Prostate gland (tissue), 2 donors: ENCODE measurements around the gene SLCO2B1. TPM values are rescaled to one million over a fixed set of nuclear protein-coding genes. Genes with fewer than 3 reads are reported as not detected.

Experiments
- DNase-seq: peaks from one replicate; pipeline ENCODE4 v3.0.0-alpha.2; 2019; ENCODE audit warnings: low spot score
- H3K27ac ChIP-seq, 2 donors: fragments of 200-600 bp; sonication (generic); 2 replicates each; pipeline ENCODE4 v1.5.1; 2017 to 2019
- H3K27me3 ChIP-seq: fragments of 200-600 bp; sonication (generic); replicated peaks from 2 replicates; pipeline ENCODE4 v1.5.1; 2019; ENCODE audit not compliant: insufficient read depth
- H3K36me3 ChIP-seq, 2 donors: fragments of 200-600 bp; sonication (generic); 1 replicate in 1 of 2; 2 replicates in 1 of 2; pipeline versions ENCODE4 v1.5.1 to v1.8.1; 2017 to 2019
- H3K4me1 ChIP-seq: fragments of 200-600 bp; sonication (generic); replicated peaks from 2 replicates; pipeline ENCODE4 v1.5.1; 2019
- H3K4me3 ChIP-seq, 2 donors: fragments of 200-600 bp; sonication (generic); 2 replicates each; pipeline ENCODE4 v1.5.1; 2017 to 2019
- H3K9me3 ChIP-seq: fragments of 200-600 bp; sonication (generic); 2 replicates; pipeline ENCODE4 v1.5.1; 2017
- POLR2A ChIP-seq: fragments of 450-650 bp; IDR thresholded peaks from one replicate; pipeline ENCODE4 v1.6.1; 2016; ENCODE audit warnings: antibody characterized with exemption, mild to moderate bottlenecking
- POLR2AphosphoS5 ChIP-seq: sonication (generic); formaldehyde crosslinking; IDR thresholded peaks from one replicate; pipeline ENCODE4 v1.6.1; 2017; ENCODE audit warnings: antibody characterized with exemption
- WGBS: methylation state at CpG from one replicate; pipeline ENCODE4 v1.1.5; 2018; 5-methylcytosine and 5-hydroxymethylcytosine counted together
- intact Hi-C: fragments of 100-400 bp; cut with DNase I; formaldehyde crosslinking; loops from one replicate; pipeline ENCODE4 v1.14.2; 2022
- total RNA-seq, 2 donors: library from RNA; depleted of rRNA; stranded (reverse); fragments of >200 nt; gene quantifications; one replicate each; pipeline ENCODE4 v1.1.0, GENCODE V29; 2016
- TF ChIP-seq, protein P1 (sequence below), 4 experiments: fragments of 200-600 bp in 2 of 4; fragments of 450-650 bp in 2 of 4; sonication (generic) in 2 of 4; IDR thresholded peaks; 1 replicate in 3 of 4; 2 replicates in 1 of 4; pipeline ENCODE4 v1.5.1; 2016 to 2019; ENCODE audit warnings: antibody characterized with exemption in 4 of 4, mild to moderate bottlenecking in 2 of 4, moderate library complexity in 2 of 4

SLCO2B1 gene
- total RNA-seq, 2 donors from 2014 or later = 6.1 to 32.0 TPM

DNA sequence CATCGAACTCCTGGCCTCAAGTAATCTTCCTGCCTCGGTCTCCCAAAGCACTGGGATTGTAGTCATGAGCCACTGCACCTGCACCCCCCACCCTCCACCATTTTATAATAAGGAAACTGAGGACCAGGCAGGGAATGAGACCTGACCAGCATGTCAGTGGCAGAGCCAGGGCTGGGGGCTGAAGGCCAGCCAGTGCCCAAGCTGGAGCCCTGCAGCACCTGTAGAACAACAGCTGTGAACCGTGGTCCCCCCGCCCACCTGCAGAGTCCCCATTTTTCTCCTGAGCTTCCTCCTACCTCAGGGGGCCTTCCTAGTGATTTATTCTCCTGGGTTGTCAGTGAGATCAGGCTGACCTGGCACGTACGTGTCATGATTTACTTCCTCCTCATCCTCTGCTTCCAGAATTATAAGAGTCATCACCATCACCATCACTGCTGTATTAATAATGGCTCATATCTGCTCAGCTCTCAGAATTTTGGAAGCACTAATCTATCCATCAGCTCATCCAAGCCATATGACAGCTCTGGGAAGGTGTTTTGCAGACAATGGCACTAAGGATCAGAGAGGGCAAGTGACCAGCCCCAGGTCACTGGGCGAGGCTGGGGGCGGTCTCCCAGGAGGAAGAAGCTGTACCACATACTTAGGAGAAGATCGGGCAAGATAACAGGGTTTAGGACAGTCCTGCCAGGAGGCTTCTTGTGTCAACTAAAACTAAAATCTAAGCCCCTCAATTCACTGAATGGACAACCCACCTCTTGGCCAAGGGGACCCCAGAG is 5.5 kb upstream of the SLCO2B1 start:
- Histone ChIP-seq H3K36me3 (no peaks in the 10 kb centered on the region), H3K4me3 (no peak overlapping the region), H3K27ac (no peak overlapping the region), H3K27me3 (no peaks in the 10 kb centered on the region), H3K4me1 (no peaks in the 10 kb centered on the region), H3K9me3 (no peaks in the 10 kb centered on the region)
- no peak for DNase-seq
- 81% methylated on average over 9 of the region's 9 CpGs for WGBS
- intact Hi-C loops = loop anchor here (2.0 to 10.0 kb wide), 2 partner anchors 59 to 221 kb away; no protein-coding TSS in a partner anchor
- no peak for TF ChIP-seq POLR2AphosphoS5
- TF ChIP-seq POLR2A = no peak
- TF ChIP-seq, protein P1, sequence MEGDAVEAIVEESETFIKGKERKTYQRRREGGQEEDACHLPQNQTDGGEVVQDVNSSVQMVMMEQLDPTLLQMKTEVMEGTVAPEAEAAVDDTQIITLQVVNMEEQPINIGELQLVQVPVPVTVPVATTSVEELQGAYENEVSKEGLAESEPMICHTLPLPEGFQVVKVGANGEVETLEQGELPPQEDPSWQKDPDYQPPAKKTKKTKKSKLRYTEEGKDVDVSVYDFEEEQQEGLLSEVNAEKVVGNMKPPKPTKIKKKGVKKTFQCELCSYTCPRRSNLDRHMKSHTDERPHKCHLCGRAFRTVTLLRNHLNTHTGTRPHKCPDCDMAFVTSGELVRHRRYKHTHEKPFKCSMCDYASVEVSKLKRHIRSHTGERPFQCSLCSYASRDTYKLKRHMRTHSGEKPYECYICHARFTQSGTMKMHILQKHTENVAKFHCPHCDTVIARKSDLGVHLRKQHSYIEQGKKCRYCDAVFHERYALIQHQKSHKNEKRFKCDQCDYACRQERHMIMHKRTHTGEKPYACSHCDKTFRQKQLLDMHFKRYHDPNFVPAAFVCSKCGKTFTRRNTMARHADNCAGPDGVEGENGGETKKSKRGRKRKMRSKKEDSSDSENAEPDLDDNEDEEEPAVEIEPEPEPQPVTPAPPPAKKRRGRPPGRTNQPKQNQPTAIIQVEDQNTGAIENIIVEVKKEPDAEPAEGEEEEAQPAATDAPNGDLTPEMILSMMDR (IDR thresholded peaks at IDR 0.05) = no peak

DNA sequence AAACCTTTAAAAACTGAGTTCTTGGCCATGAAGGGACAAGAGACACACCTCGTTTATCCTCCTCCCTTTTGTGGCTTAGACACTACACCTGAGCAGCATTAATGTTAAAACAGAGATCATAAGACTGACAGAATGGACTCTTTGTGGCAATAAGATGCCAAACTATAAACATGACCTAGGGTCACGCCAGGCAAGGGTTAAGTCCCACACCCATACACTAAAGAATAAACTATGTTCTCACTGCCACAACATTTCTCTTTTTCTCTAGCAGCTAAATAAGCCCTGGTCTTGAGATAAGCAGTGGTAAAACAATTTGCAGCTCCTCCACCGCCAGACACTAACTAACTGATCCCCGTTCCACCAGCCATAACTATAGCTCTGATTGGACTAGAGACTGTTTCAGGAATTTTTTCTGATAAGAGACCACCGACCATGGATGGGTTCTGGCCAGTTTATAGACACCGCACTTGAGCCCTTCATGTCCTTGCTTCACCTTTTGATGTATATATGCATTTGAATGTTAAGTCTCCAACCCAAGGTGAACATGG is 4.9 kb upstream of the SLCO2B1 start:
- DNase-seq = no peak
- WGBS = 64% methylated on average over 6 of the region's 6 CpGs
- intact Hi-C loops = loop anchor here (2.0 to 10.0 kb wide), 2 partner anchors 59 to 221 kb away; no protein-coding TSS in a partner anchor
- Histone ChIP-seq H3K4me3 (no peak overlapping the region), H3K27me3 (no peaks in the 10 kb centered on the region), H3K36me3 (no peaks in the 10 kb centered on the region), H3K4me1 (no peaks in the 10 kb centered on the region), H3K27ac (no peak overlapping the region), H3K9me3 (no peaks in the 10 kb centered on the region)
- TF ChIP-seq, protein P1 (IDR thresholded peaks at IDR 0.05) = no peak
- no peak for TF ChIP-seq POLR2A
- TF ChIP-seq POLR2AphosphoS5 = no peak

DNA sequence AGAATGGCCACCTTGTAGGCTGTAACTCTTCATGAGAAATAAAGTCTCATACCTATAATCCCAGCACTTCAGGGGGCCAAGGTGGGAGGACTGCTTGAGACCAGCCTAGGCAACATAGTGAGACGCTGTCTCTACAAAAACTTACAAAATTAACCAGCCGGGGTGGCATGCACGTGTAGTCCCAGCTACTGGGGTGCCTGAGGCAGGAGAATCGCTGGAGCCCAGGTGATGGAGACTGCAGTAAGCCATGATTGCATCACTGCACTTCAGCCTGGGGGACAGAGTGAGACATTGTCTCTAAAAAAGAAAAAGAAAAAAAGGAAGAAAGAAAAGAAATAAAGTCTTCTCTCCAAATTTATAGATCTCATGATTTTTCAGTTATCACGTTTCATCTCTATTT is 4.2 kb upstream of the SLCO2B1 start:
- Histone ChIP-seq H3K27me3 (no peaks in the 10 kb centered on the region), H3K4me3 (no peak overlapping the region), H3K4me1 (no peaks in the 10 kb centered on the region), H3K9me3 (no peaks in the 10 kb centered on the region), H3K27ac (no peak overlapping the region), H3K36me3 (no peaks in the 10 kb centered on the region)
- TF ChIP-seq, protein P1 (IDR thresholded peaks at IDR 0.05) = no peak
- TF ChIP-seq POLR2AphosphoS5 (no peak), POLR2A (no peak)
- DNase-seq = no peak
- WGBS = 71% methylated on average over 5 of the region's 5 CpGs
- intact Hi-C loops = loop anchor here (10.0 kb wide), 1 partner anchor 222 kb away; no protein-coding TSS in a partner anchor

DNA sequence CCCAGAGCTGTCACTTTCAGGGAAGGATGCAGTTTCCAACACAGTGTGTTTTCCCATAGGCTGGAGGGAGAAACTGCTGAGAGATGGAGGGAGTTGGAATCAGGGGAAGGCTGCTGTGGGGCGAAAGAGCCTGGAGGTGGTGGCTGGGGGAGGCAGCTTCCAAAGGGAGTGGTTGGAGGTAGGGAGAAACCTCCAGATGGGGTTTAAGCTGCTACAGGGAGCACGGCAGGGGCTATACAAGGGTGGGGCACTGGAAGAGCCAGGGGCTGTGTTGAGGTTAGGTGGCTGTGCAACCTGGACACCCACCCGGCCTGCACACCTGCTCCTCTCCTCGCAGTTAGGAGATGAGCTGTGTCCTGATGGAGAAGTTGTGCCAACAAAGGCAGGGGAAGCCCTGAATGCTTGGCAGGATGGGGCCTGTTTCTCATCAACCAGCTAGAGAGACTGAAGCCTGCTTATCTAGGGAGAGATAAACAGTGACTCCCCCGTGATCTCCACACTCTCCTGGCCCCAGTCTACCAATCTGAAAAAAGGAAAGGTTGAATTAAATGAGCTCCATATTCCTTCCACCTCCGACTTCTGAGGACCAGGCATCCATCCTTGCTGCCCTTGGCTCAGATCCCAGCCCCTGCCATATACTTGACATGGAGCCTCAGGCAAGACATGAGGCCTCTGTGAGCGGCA is 3.6 kb upstream of the SLCO2B1 start:
- TF ChIP-seq, protein P1 (IDR thresholded peaks at IDR 0.05) = no peak
- TF ChIP-seq POLR2A (no peak), POLR2AphosphoS5 (no peak)
- intact Hi-C loops = loop anchor here (10.0 kb wide), 1 partner anchor 223 kb away; no protein-coding TSS in a partner anchor
- H3K9me3 ChIP-seq = no peaks in the 10 kb centered on the region
- H3K4me1 ChIP-seq = no peaks in the 10 kb centered on the region
- no peaks in the 10 kb centered on the region for H3K36me3 ChIP-seq
- H3K27ac ChIP-seq = no peak overlapping the region
- H3K4me3 ChIP-seq = no peak overlapping the region
- DNase-seq = no peak
- H3K27me3 ChIP-seq = no peaks in the 10 kb centered on the region
- WGBS = 61% methylated on average over 7 of the region's 7 CpGs
